Activated CD4-positive, CD25-positive, alpha-beta regulatory T cell treated with anti-CD3 and anti-CD28 coated beads, Interleukin-2, amount 50 U/mL, for 16 hours (primary cell): Measurements from ENCODE around the gene LRRTM4.
"Not testable (repeated sequence)": the region's sequence is repeated elsewhere in the genome, so short reads cannot be mapped to it uniquely, and the experiment has no call there.

ENCODE experiments used
- DNase-seq: peaks from one replicate; pipeline ENCODE4 v3.0.0-alpha.2; 2020; ENCODE audit warnings: low read depth, low spot score

LRRTM4 gene

GRCh38 chr2:76749858-76750257, 772.3 kb downstream of the LRRTM4 start:
- no peak for DNase-seq

GRCh38 chr2:76748581-76749296, 773.4 kb downstream of the LRRTM4 start:
- DNase-seq: no peak

GRCh38 chr2:76745605-76746004, 776.6 kb downstream of the LRRTM4 start:
- no peak for DNase-seq

- DNase-seq: no peak
Observed at GRCh38 chr2:76737607-76738006, 784.6 kb downstream of the LRRTM4 start.

GRCh38 chr2:76733736-76734135, 788.4 kb downstream of the LRRTM4 start:
- no peak for DNase-seq

- no peak for DNase-seq
Observed at GRCh38 chr2:76731157-76731556, 791.0 kb downstream of the LRRTM4 start.

- no peak for DNase-seq
Observed at GRCh38 chr2:76730021-76730420, 792.2 kb downstream of the LRRTM4 start.

- DNase-seq: no peak
Observed at GRCh38 chr2:76721226-76721625, 801.0 kb downstream of the LRRTM4 start.

- DNase-seq: no peak
Observed at GRCh38 chr2:76713312-76713711, 808.9 kb downstream of the LRRTM4 start.

GRCh38 chr2:76711490-76711889, 810.7 kb downstream of the LRRTM4 start:
- DNase-seq: no peak

- DNase-seq: no peak
Observed at GRCh38 chr2:76700894-76701293, 821.3 kb downstream of the LRRTM4 start.

- DNase-seq: not testable (repeated sequence)
Observed at GRCh38 chr2:76697998-76698713, 824.0 kb downstream of the LRRTM4 start.
